Ovary (tissue), 3 donors: Measurements from ENCODE around the gene PAM.

Experiments used
- CTCF ChIP-seq, 3 donors: fragments of 450-650 bp in 2 of 3; fragments of 200-600 bp in 1 of 3; IDR thresholded peaks; one replicate each; pipeline versions ENCODE4 v1.5.1 to v1.8.0; 2016 to 2022; ENCODE audit warnings: antibody characterized with exemption in 3 of 3, mild to moderate bottlenecking in 1 of 3
- EP300 ChIP-seq: sonication (generic); formaldehyde crosslinking; IDR thresholded peaks from one replicate; pipeline ENCODE4 v1.6.1; 2017; ENCODE audit warnings: antibody characterized with exemption
- POLR2A ChIP-seq: fragments of 450-650 bp; IDR thresholded peaks from one replicate; pipeline ENCODE4 v1.6.1; 2017; ENCODE audit warnings: antibody characterized with exemption, mild to moderate bottlenecking, moderate library complexity
- donor health status: DM: no; HTN: no; CAD: no.

- TF ChIP-seq CTCF (IDR thresholded peaks at IDR 0.05) (no peak), EP300 (no peak), POLR2A (no peak)
These were observed 32.0 kb downstream of the PAM start for GRCh38 chr5:102787134-102787533.
